ENCODE measurements around the gene IL15RA. TPM values are rescaled to one million over a fixed set of nuclear protein-coding genes. Genes with fewer than 3 reads are reported as not detected.

The IL15RA gene
- total and polyA plus RNA-seq, 4 donors = 6.6 to 10.7 (median 9.4) TPM

GRCh38 chr10:5935628-5936027 lies 41.7 kb downstream of the IL15RA start:
- H3K4me1 ChIP-seq (ENCODE audit: control insufficient read depth in 4 of 4, insufficient read depth in 4 of 4, low read length in 3 of 4) = peaks cover 9 to 15% (median 11%) of the 10 kb centered on the region in 4 donors
- no peak for DNase-seq (ENCODE audit: low spot score)
- 62% methylated on average over 10 of the region's 10 CpGs for WGBS
- no peak overlapping the region for H3K9ac ChIP-seq (ENCODE audit: low read depth in 1 of 2, low read length in 2 of 2)
- peak overlapping the region in 1 of 2 donors; percentile 23 for H3K27ac ChIP-seq (ENCODE audit: low read depth in 1 of 2, low read length in 2 of 2)
- no peak overlapping the region for H3K4me3 ChIP-seq (ENCODE audit: low read depth in 1 of 3, low read length in 3 of 3)
- TF ChIP-seq FOXA1 (IDR thresholded peaks at IDR 0.05) (no peak), MAX (IDR thresholded peaks at IDR 0.05) (no peak), NR2F2 (IDR thresholded peaks at IDR 0.05) (no peak), HNF4A (conservative IDR thresholded peaks at IDR 0.05) (peak in 1 of 2 donors; percentile 12), CTCF (IDR thresholded peaks at IDR 0.05; ENCODE audit: low read depth, low read length, missing input control) (no peak), SP1 (IDR thresholded peaks at IDR 0.05) (no peak), RXRA (IDR thresholded peaks at IDR 0.05) (peak in 1 of 2 donors; percentile 12), GABPA (IDR thresholded peaks at IDR 0.05 in 1 of 2, conservative IDR thresholded peaks at IDR 0.05 in 1 of 2) (no peak), TAF1 (conservative IDR thresholded peaks at IDR 0.05) (no peak), RAD21 (IDR thresholded peaks at IDR 0.05) (no peak)
- TF ChIP-seq, protein P1, sequence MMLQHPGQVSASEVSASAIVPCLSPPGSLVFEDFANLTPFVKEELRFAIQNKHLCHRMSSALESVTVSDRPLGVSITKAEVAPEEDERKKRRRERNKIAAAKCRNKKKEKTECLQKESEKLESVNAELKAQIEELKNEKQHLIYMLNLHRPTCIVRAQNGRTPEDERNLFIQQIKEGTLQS (IDR thresholded peaks at IDR 0.05) = no peak
- peaks cover 9 to 23% (median 18%) of the 10 kb centered on the region in 4 donors for H3K36me3 ChIP-seq (ENCODE audit: control insufficient read depth in 4 of 4, insufficient read depth in 3 of 4, low read depth in 1 of 4, low read length in 3 of 4)
- H3K9me3 ChIP-seq (ENCODE audit: control insufficient read depth in 4 of 4, low read length in 3 of 4) = no peaks in the 10 kb centered on the region
- no peaks in the 10 kb centered on the region for H3K27me3 ChIP-seq (ENCODE audit: control insufficient read depth in 4 of 4, insufficient read depth in 4 of 4, low read length in 3 of 4)

DNA sequence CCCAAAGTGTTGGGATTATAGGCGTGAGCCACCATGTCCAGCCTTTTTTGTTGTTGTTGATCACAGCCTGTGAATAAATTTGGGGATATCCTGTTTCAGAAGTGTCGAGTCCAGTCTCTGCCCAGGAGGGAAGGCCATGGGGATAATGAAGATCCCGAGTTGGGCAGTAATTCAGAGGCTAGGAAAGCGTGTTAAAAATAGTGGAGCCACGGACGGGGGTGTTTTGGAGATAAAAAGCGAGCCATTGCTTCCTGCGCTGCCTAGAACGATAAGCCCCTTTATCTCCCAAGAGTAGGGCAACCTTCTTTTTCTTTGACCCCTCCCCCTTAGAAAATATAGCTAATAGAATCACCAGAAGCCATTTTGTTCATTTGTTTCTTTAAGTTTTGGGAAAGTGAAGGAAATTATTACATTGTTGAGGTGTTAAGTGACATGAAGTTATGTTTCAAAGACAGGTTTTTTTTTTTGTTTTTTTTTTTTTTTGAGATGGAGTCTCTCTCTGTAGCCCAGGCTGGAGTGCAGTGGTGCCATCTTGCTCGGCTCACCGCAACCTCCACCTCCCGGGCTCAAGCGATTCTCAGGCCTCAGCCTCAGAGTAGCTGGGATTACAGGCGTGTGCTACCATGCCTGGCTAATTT lies 43.3 kb downstream of the IL15RA start:
- H3K4me1 ChIP-seq (ENCODE audit: control insufficient read depth in 4 of 4, insufficient read depth in 4 of 4, low read length in 3 of 4) = peaks cover 10 to 31% (median 20%) of the 10 kb centered on the region in 4 donors
- H3K4me3 ChIP-seq (ENCODE audit: low read depth in 1 of 3, low read length in 3 of 3) = no peak overlapping the region
- WGBS = 91% methylated on average over 14 of the region's 14 CpGs
- H3K9ac ChIP-seq (ENCODE audit: low read depth in 1 of 2, low read length in 2 of 2) = no peak overlapping the region
- no peaks in the 10 kb centered on the region for H3K9me3 ChIP-seq (ENCODE audit: control insufficient read depth in 4 of 4, low read length in 3 of 4)
- H3K36me3 ChIP-seq (ENCODE audit: control insufficient read depth in 4 of 4, insufficient read depth in 3 of 4, low read depth in 1 of 4, low read length in 3 of 4) = peaks cover 9 to 23% (median 19%) of the 10 kb centered on the region in 4 donors
- DNase-seq (ENCODE audit: low spot score) = no peak
- no peak for TF ChIP-seq EGR1 (IDR thresholded peaks at IDR 0.05; ENCODE audit: low read depth in 2 of 2)
- TF ChIP-seq HNF4A (conservative IDR thresholded peaks at IDR 0.05) = no peak
- no peak for TF ChIP-seq GABPA (IDR thresholded peaks at IDR 0.05 in 1 of 2, conservative IDR thresholded peaks at IDR 0.05 in 1 of 2)
- TF ChIP-seq CTCF (IDR thresholded peaks at IDR 0.05; ENCODE audit: low read depth, low read length, missing input control) = no peak
- no peak for TF ChIP-seq FOXA1 (IDR thresholded peaks at IDR 0.05)
- TF ChIP-seq, protein P1 (IDR thresholded peaks at IDR 0.05) = no peak
- TF ChIP-seq FOXA2 (IDR thresholded peaks at IDR 0.05) = no peak
- no peak for TF ChIP-seq SP1 (IDR thresholded peaks at IDR 0.05)
- TF ChIP-seq JUND (IDR thresholded peaks at IDR 0.05) = no peak
- no peak for TF ChIP-seq HNF4G (IDR thresholded peaks at IDR 0.05)
- TF ChIP-seq, protein P2, sequence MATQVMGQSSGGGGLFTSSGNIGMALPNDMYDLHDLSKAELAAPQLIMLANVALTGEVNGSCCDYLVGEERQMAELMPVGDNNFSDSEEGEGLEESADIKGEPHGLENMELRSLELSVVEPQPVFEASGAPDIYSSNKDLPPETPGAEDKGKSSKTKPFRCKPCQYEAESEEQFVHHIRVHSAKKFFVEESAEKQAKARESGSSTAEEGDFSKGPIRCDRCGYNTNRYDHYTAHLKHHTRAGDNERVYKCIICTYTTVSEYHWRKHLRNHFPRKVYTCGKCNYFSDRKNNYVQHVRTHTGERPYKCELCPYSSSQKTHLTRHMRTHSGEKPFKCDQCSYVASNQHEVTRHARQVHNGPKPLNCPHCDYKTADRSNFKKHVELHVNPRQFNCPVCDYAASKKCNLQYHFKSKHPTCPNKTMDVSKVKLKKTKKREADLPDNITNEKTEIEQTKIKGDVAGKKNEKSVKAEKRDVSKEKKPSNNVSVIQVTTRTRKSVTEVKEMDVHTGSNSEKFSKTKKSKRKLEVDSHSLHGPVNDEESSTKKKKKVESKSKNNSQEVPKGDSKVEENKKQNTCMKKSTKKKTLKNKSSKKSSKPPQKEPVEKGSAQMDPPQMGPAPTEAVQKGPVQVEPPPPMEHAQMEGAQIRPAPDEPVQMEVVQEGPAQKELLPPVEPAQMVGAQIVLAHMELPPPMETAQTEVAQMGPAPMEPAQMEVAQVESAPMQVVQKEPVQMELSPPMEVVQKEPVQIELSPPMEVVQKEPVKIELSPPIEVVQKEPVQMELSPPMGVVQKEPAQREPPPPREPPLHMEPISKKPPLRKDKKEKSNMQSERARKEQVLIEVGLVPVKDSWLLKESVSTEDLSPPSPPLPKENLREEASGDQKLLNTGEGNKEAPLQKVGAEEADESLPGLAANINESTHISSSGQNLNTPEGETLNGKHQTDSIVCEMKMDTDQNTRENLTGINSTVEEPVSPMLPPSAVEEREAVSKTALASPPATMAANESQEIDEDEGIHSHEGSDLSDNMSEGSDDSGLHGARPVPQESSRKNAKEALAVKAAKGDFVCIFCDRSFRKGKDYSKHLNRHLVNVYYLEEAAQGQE (IDR thresholded peaks at IDR 0.05) = no peak
- TF ChIP-seq RAD21 (IDR thresholded peaks at IDR 0.05) = no peak
- TF ChIP-seq MAX (IDR thresholded peaks at IDR 0.05) = no peak
- TF ChIP-seq NR2F2 (IDR thresholded peaks at IDR 0.05) = no peak
- no peak for TF ChIP-seq TAF1 (conservative IDR thresholded peaks at IDR 0.05)
- no peak for TF ChIP-seq YY1 (IDR thresholded peaks at IDR 0.05)
- TF ChIP-seq, protein P3, sequence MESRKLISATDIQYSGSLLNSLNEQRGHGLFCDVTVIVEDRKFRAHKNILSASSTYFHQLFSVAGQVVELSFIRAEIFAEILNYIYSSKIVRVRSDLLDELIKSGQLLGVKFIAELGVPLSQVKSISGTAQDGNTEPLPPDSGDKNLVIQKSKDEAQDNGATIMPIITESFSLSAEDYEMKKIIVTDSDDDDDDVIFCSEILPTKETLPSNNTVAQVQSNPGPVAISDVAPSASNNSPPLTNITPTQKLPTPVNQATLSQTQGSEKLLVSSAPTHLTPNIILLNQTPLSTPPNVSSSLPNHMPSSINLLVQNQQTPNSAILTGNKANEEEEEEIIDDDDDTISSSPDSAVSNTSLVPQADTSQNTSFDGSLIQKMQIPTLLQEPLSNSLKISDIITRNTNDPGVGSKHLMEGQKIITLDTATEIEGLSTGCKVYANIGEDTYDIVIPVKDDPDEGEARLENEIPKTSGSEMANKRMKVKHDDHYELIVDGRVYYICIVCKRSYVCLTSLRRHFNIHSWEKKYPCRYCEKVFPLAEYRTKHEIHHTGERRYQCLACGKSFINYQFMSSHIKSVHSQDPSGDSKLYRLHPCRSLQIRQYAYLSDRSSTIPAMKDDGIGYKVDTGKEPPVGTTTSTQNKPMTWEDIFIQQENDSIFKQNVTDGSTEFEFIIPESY (IDR thresholded peaks at IDR 0.05) = no peak
- H3K27ac ChIP-seq (ENCODE audit: low read depth in 1 of 2, low read length in 2 of 2) = no peak overlapping the region
- H3K27me3 ChIP-seq (ENCODE audit: control insufficient read depth in 4 of 4, insufficient read depth in 4 of 4, low read length in 3 of 4) = no peaks in the 10 kb centered on the region
